ENCODE measurements around the gene PIGU. TPM values are rescaled to one million over a fixed set of nuclear protein-coding genes. Genes with fewer than 3 reads are reported as not detected.

The PIGU gene
- total and polyA plus RNA-seq, 4 donors, result 6.4 to 10.0 (median 7.2) TPM

DNA sequence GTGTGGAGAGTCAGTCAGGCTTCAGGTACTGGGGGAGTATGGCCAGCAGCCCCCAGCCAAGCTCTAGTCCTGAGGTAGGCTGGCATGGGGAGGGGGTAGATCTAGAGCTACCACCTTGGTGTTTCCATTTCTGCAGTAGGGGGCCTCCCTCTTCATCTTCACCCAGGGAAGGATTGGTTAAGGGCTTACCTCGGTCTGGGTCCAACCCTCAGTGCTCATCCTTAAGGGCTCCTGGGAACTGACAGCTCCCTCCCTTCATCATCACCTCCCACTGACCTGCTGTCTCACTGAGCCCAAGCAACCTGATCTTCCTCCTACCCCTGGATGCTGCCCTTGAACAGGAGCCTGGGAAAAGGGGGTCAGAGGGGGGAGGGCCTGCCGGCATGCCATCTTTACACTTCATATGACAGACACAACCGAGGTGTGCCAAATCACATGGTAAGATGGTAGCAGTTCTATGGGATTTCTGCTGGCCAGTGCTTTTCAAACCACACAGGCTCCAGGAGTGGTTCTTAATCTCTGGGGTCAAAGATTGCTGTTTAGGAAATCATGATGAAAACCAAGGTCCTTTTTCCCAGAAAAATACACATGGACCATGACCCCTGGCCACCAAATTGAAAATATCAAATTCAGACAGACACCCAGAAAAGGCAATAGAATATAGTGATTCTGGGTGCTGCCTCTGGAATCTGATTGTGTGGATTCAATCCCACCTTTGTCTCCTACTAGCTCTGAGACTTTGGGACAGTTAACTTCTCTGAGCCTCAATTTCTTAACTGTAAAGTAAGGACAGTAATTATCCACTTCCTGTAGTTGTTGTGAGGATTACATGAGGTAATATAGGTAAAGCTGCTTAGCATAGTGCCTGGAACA, 30.3 kb upstream of the PIGU start:
- H3K4me3 ChIP-seq (ENCODE audit: low read depth in 1 of 3, low read length in 3 of 3), result no peak overlapping the region
- no peaks in the 10 kb centered on the region for H3K27me3 ChIP-seq (ENCODE audit: control insufficient read depth in 4 of 4, insufficient read depth in 4 of 4, low read length in 3 of 4)
- no peaks in the 10 kb centered on the region for H3K9me3 ChIP-seq (ENCODE audit: control insufficient read depth in 4 of 4, low read length in 3 of 4)
- no peak overlapping the region for H3K9ac ChIP-seq (ENCODE audit: low read depth in 1 of 2, low read length in 2 of 2)
- TF ChIP-seq EGR1 (IDR thresholded peaks at IDR 0.05; ENCODE audit: low read depth in 2 of 2) (no peak), FOXA2 (IDR thresholded peaks at IDR 0.05) (peak; percentile 28), HNF4A (conservative IDR thresholded peaks at IDR 0.05) (peak; percentile 94 to 98), ZBTB33 (IDR thresholded peaks at IDR 0.05) (peak; percentile 24), CTCF (IDR thresholded peaks at IDR 0.05; ENCODE audit: low read depth, low read length, missing input control) (no peak), MAX (IDR thresholded peaks at IDR 0.05) (peak; percentile 40), RAD21 (IDR thresholded peaks at IDR 0.05) (peak in 1 of 2 donors; percentile 40), RXRA (IDR thresholded peaks at IDR 0.05) (peak; percentile 69 to 72), ATF3 (IDR thresholded peaks at IDR 0.05) (no peak), GABPA (IDR thresholded peaks at IDR 0.05 in 1 of 2, conservative IDR thresholded peaks at IDR 0.05 in 1 of 2) (no peak), FOXA1 (IDR thresholded peaks at IDR 0.05) (peak; percentile 17), JUND (IDR thresholded peaks at IDR 0.05) (peak in 1 of 2 donors; percentile 76), HNF4G (IDR thresholded peaks at IDR 0.05) (peak; percentile 70), SP1 (IDR thresholded peaks at IDR 0.05) (peak; percentile 71), REST (IDR thresholded peaks at IDR 0.05) (peak; percentile 50), TAF1 (conservative IDR thresholded peaks at IDR 0.05) (no peak), NR2F2 (IDR thresholded peaks at IDR 0.05) (no peak), YY1 (IDR thresholded peaks at IDR 0.05) (peak; percentile 30)
- DNase-seq (ENCODE audit: low spot score), result no peak
- peaks cover 0 to 2% (median 0%) of the 10 kb centered on the region in 4 donors for H3K36me3 ChIP-seq (ENCODE audit: control insufficient read depth in 4 of 4, insufficient read depth in 3 of 4, low read depth in 1 of 4, low read length in 3 of 4)
- H3K27ac ChIP-seq (ENCODE audit: low read depth in 1 of 2, low read length in 2 of 2), result peak overlapping the region; percentile 5 to 99
- H3K4me1 ChIP-seq (ENCODE audit: control insufficient read depth in 4 of 4, insufficient read depth in 4 of 4, low read length in 3 of 4), result peaks cover 9 to 60% (median 50%) of the 10 kb centered on the region in 4 donors
- 55% methylated on average over 3 of the region's 3 CpGs for WGBS
